ENCODE results near the gene EPN3.

GRCh38 chr17:50520483-50520882 is 12.1 kb upstream of the EPN3 start:
- TF ChIP-seq RAD21 (IDR thresholded peaks at IDR 0.05; ENCODE audit: low read depth), result no peak
- TF ChIP-seq FOXM1 (IDR thresholded peaks at IDR 0.05; ENCODE audit: borderline replicate concordance, low read depth), result no peak
- no peak for TF ChIP-seq CREB1 (IDR thresholded peaks at IDR 0.05; ENCODE audit: low read depth)
- no peak for TF ChIP-seq MAX (IDR thresholded peaks at IDR 0.05)

All from Ishikawa (cell line).